OCI-LY1 (cell line): ENCODE data around the gene OR51A7.

Source experiments
- H2AFZ ChIP-seq: fragments of 200-600 bp; sonication (generic), shearing (Covaris generic); 2 replicates; pipeline ENCODE4 v1.6.0; 2014; ENCODE audit warnings: antibody characterized with exemption, mild to moderate bottlenecking, low read length
- H3F3A ChIP-seq: fragments of 200-600 bp; sonication (generic), shearing (Covaris generic); 2 replicates; pipeline ENCODE4 v1.6.0; 2014; ENCODE audit warnings: mild to moderate bottlenecking, antibody characterized with exemption, low read length, moderate library complexity; ENCODE audit not compliant: insufficient read depth
- H3K27ac ChIP-seq: fragments of 200-600 bp; sonication (generic); 2 replicates; pipeline ENCODE4 v1.5.1; 2014; ENCODE audit warnings: low read length, mixed run types, mild to moderate bottlenecking, low read depth; ENCODE audit not compliant: poor library complexity, severe bottlenecking
- H3K27me3 ChIP-seq: fragments of 200-600 bp; sonication (generic); 2 replicates; pipeline ENCODE4 v1.6.0; 2014; ENCODE audit warnings: antibody characterized with exemption, mild to moderate bottlenecking, low read length, moderate library complexity; ENCODE audit not compliant: insufficient read depth
- H3K36me3 ChIP-seq: fragments of 200-600 bp; sonication (generic); 2 replicates; pipeline ENCODE4 v1.6.1; 2014; ENCODE audit warnings: mild to moderate bottlenecking, antibody characterized with exemption, low read length, moderate library complexity, mixed read lengths; ENCODE audit not compliant: insufficient read depth
- H3K4me1 ChIP-seq: fragments of 200-600 bp; sonication (generic); 2 replicates; pipeline ENCODE4 v1.5.1; 2014; ENCODE audit warnings: mild to moderate bottlenecking, low read length, moderate library complexity; ENCODE audit not compliant: insufficient read depth, severe bottlenecking
- H3K4me2 ChIP-seq: fragments of 200-600 bp; sonication (generic), shearing (Covaris generic); 2 replicates; pipeline ENCODE4 v1.6.1; 2014; ENCODE audit warnings: low read length
- H3K4me3 ChIP-seq: fragments of 200-600 bp; sonication (generic); 2 replicates; pipeline ENCODE4 v1.5.1; 2014; ENCODE audit warnings: low read length, low read depth, mild to moderate bottlenecking, mixed read lengths; ENCODE audit not compliant: poor library complexity, severe bottlenecking
- H3K79me2 ChIP-seq: fragments of 200-600 bp; shearing (Covaris generic); 2 replicates; pipeline ENCODE4 v1.6.1; 2016; ENCODE audit warnings: mixed run types, low read length, mixed read lengths; ENCODE audit not compliant: insufficient read depth
- H3K9ac ChIP-seq: fragments of 200-600 bp; sonication (generic), shearing (Covaris generic); 2 replicates; pipeline ENCODE4 v1.6.1; 2014; ENCODE audit warnings: mild to moderate bottlenecking, low read length, mixed read lengths
- H3K9me2 ChIP-seq: fragments of 200-600 bp; sonication (generic), shearing (Covaris generic); 2 replicates; pipeline ENCODE4 v1.6.1; 2014; ENCODE audit warnings: low read depth, mild to moderate bottlenecking, low read length, mixed read lengths
- H3K9me3 ChIP-seq: fragments of 200-600 bp; shearing (Covaris generic); 2 replicates; pipeline ENCODE4 v1.6.1; 2014; ENCODE audit warnings: low read length, mixed read lengths
- H4K20me1 ChIP-seq: fragments of 200-600 bp; sonication (generic), shearing (Covaris generic); 2 replicates; pipeline ENCODE4 v1.6.0; 2016; ENCODE audit warnings: mild to moderate bottlenecking, low read length; ENCODE audit not compliant: insufficient read depth
- CTCF ChIP-seq: fragments of 200-600 bp; sonication (generic), shearing (Covaris generic); IDR thresholded peaks from 2 replicates; pipeline ENCODE4 v1.5.1; 2017; ENCODE audit warnings: mild to moderate bottlenecking, antibody characterized with exemption, low read length, moderate library complexity, mixed read lengths
- EZH2 ChIP-seq: fragments of 200-600 bp; sonication (generic), shearing (Covaris generic); IDR thresholded peaks from 2 replicates; pipeline ENCODE4 v1.8.0; 2017; ENCODE audit warnings: borderline replicate concordance, mixed run types, mild to moderate bottlenecking, antibody characterized with exemption, low read length, moderate library complexity, mixed read lengths

The OR51A7 gene

GRCh38 chr11:4922304-4922703 is 18.7 kb downstream of the OR51A7 start:
- Histone ChIP-seq H4K20me1 (no peaks in the 10 kb centered on the region), H3K79me2 (no peaks in the 10 kb centered on the region), H3K27ac (no peak overlapping the region), H3K9me2 (no peaks in the 10 kb centered on the region), H3K36me3 (no peaks in the 10 kb centered on the region), H3K4me2 (no peak overlapping the region), H2AFZ (no peak overlapping the region), H3F3A (no peaks in the 10 kb centered on the region), H3K27me3 (no peaks in the 10 kb centered on the region), H3K9ac (no peak overlapping the region), H3K4me1 (no peaks in the 10 kb centered on the region), H3K4me3 (no peak overlapping the region), H3K9me3 (no peaks in the 10 kb centered on the region)
- TF ChIP-seq EZH2 (no peak), CTCF (no peak)

GRCh38 chr11:4924239-4924638 is 20.7 kb downstream of the OR51A7 start, which contains the start of gene OR51G1:
Gene OR51G1 (minus strand): TSS chr11:4924339. CDS start chr11:4924339, 0 bp downstream.
- no peaks in the 10 kb centered on the region for H3K9me2 ChIP-seq
- H3K27ac ChIP-seq, result no peak within 1 kb of the TSS
- no peak within 1 kb of the TSS for H2AFZ ChIP-seq
- no peaks in the 10 kb centered on the region for H4K20me1 ChIP-seq
- H3K4me2 ChIP-seq, result no peak within 1 kb of the TSS
- no peaks in the 10 kb centered on the region for H3K4me1 ChIP-seq
- H3F3A ChIP-seq, result no peaks in the 10 kb centered on the region
- no peaks in the 10 kb centered on the region for H3K79me2 ChIP-seq
- TF ChIP-seq EZH2 (no peak), CTCF (no peak)
- no peaks in the 10 kb centered on the region for H3K9me3 ChIP-seq
- no peaks in the 10 kb centered on the region for H3K27me3 ChIP-seq
- H3K36me3 ChIP-seq, result no peaks in the 10 kb centered on the region
- no peak within 1 kb of the TSS for H3K4me3 ChIP-seq
- H3K9ac ChIP-seq, result no peak within 1 kb of the TSS

- Histone ChIP-seq H4K20me1 (no peaks in the 10 kb centered on the region), H3K4me1 (no peaks in the 10 kb centered on the region), H3K27me3 (no peaks in the 10 kb centered on the region), H3K79me2 (no peaks in the 10 kb centered on the region), H3K4me3 (no peak overlapping the region), H3K9ac (no peak overlapping the region), H3K27ac (no peak overlapping the region), H3K36me3 (no peaks in the 10 kb centered on the region), H3K9me3 (no peaks in the 10 kb centered on the region), H3F3A (no peaks in the 10 kb centered on the region), H3K4me2 (no peak overlapping the region), H3K9me2 (no peaks in the 10 kb centered on the region), H2AFZ (no peak overlapping the region)
- no peak for TF ChIP-seq CTCF
- no peak for TF ChIP-seq EZH2
Observed at GRCh38 chr11:4926608-4927007, 23.0 kb downstream of the OR51A7 start.
